ENCODE results near the gene SYNPO. TPM values are rescaled to one million over a fixed set of nuclear protein-coding genes. Genes with fewer than 3 reads are reported as not detected.

SYNPO gene
- total and polyA plus RNA-seq, 7 donors, result 136 to 855 (median 628) TPM

DNA sequence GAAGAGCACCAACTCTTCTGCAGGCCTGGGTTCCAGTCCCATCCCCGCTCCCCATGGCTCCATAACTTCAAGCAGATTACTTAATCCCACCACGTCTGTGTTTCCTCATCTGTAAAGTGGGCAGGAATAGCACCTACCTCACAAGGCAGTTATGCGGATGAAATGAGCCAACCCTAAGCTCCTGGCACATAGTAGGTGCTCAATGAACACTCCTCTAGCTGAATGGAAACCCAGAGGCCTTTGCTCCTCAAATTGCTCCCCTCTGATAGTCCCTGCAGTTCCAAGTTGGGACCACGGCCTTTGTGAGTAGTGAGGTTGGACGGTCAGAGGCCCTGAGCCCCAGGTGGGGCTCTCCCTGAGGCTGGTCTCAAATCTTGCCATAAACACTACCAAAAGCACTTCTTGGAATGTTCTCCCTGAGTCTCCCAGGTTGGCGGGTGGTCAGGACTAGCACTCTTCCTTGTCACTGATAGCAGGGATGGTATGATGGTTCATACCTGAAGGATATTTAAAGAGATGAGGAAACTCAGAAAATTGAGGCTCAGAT is 35.5 kb upstream of the SYNPO start:
- ATAC-seq (no peak), DNase-seq (peak in 1 of 2 donors; percentile 4)
- Histone ChIP-seq H3K36me3 (ENCODE audit: insufficient read depth in 1 of 2, low read depth in 1 of 2) (no peaks in the 10 kb centered on the region), H3K9me3 (no peaks in the 10 kb centered on the region), H3K4me3 (no peak overlapping the region), H3K4me1 (peaks cover 51% of the 10 kb centered on the region), H3K27me3 (ENCODE audit: insufficient read depth in 3 of 3, low read length in 2 of 3) (no peaks in the 10 kb centered on the region), H3K27ac (peak overlapping the region; percentile 46)
- WGBS, 3 donors, result 86 to 92% (median 89%) methylated on average over 6 of the region's 6 CpGs
- intact Hi-C loops (cut with DNase I), result no loop called here
- TF ChIP-seq, protein P1, sequence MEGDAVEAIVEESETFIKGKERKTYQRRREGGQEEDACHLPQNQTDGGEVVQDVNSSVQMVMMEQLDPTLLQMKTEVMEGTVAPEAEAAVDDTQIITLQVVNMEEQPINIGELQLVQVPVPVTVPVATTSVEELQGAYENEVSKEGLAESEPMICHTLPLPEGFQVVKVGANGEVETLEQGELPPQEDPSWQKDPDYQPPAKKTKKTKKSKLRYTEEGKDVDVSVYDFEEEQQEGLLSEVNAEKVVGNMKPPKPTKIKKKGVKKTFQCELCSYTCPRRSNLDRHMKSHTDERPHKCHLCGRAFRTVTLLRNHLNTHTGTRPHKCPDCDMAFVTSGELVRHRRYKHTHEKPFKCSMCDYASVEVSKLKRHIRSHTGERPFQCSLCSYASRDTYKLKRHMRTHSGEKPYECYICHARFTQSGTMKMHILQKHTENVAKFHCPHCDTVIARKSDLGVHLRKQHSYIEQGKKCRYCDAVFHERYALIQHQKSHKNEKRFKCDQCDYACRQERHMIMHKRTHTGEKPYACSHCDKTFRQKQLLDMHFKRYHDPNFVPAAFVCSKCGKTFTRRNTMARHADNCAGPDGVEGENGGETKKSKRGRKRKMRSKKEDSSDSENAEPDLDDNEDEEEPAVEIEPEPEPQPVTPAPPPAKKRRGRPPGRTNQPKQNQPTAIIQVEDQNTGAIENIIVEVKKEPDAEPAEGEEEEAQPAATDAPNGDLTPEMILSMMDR (IDR thresholded peaks at IDR 0.05), result no peak

DNA sequence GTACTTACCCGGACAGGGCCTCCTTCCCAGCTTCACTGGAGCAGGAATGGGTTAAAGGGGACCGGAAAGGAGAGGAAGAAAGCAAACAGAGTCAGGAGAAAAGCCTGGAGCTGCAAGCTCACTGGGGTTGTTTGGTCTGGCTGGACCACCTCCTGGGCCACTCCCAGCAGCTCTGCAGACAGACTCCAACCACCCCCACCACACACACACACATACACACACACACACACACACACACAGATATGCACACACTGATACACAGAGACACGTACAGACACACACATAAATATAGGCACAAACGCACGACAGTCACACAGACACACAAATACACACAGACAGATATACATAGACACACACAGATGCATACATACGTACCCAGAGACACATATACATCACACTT is 34.9 kb upstream of the SYNPO start:
- intact Hi-C loops (cut with DNase I), result no loop called here
- no peak overlapping the region for H3K4me3 ChIP-seq
- peaks cover 51% of the 10 kb centered on the region for H3K4me1 ChIP-seq
- no peak overlapping the region for H3K27ac ChIP-seq
- WGBS, 3 donors, result 75 to 87% (median 85%) methylated on average over 5 to 6 of the region's 6 CpGs
- H3K27me3 ChIP-seq (ENCODE audit: insufficient read depth in 3 of 3, low read length in 2 of 3), result no peaks in the 10 kb centered on the region
- ATAC-seq (no peak), DNase-seq (no peak)
- TF ChIP-seq, protein P1 (IDR thresholded peaks at IDR 0.05), result no peak
- no peaks in the 10 kb centered on the region for H3K36me3 ChIP-seq (ENCODE audit: insufficient read depth in 1 of 2, low read depth in 1 of 2)
- no peaks in the 10 kb centered on the region for H3K9me3 ChIP-seq

- WGBS, 3 donors, result 70 to 80% (median 71%) methylated on average over 9 of the region's 9 CpGs
- DNase-seq (peak in 1 of 2 donors; percentile 36), ATAC-seq (no peak)
- intact Hi-C loops (cut with DNase I), result no loop called here
- peaks cover 55% of the 10 kb centered on the region for H3K4me1 ChIP-seq
- H3K9me3 ChIP-seq, result no peaks in the 10 kb centered on the region
- no peak overlapping the region for H3K4me3 ChIP-seq
- H3K27ac ChIP-seq, result peak overlapping the region; percentile 98
- TF ChIP-seq, protein P1 (IDR thresholded peaks at IDR 0.05), result no peak
- H3K27me3 ChIP-seq (ENCODE audit: insufficient read depth in 3 of 3, low read length in 2 of 3), result no peaks in the 10 kb centered on the region
- H3K36me3 ChIP-seq (ENCODE audit: insufficient read depth in 1 of 2, low read depth in 1 of 2), result no peaks in the 10 kb centered on the region
Observed at GRCh38 chr5:150606476-150606875, 34.0 kb upstream of the SYNPO start.

DNA sequence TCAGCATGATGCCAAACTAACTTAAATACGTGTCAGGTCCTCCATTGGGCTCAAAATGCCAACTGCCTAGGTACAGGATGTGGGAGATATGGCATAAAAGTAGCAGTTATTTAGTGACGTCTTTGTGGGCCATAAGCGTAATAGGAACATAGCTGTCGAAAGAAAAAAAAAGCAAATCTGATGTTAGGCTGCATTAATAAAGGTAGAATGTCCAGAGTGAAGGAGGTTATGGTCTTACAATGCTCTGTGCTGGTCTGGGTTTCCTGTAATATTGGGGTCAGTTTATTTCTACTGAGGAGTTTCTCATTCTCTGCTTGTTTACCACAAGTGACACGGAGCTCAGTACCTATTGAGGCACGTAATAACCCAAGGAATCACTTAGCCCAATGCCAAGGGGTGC is 33.4 kb upstream of the SYNPO start:
- Histone ChIP-seq H3K27me3 (ENCODE audit: insufficient read depth in 3 of 3, low read length in 2 of 3) (no peaks in the 10 kb centered on the region), H3K9me3 (no peaks in the 10 kb centered on the region), H3K27ac (peak overlapping the region; percentile 98), H3K4me3 (no peak overlapping the region), H3K36me3 (ENCODE audit: insufficient read depth in 1 of 2, low read depth in 1 of 2) (no peaks in the 10 kb centered on the region), H3K4me1 (peaks cover 55% of the 10 kb centered on the region)
- TF ChIP-seq, protein P1 (IDR thresholded peaks at IDR 0.05), result no peak
- no peak for ATAC-seq
- DNase-seq, result no peak
- 86 to 97% (median 88%) methylated on average over 6 of the region's 6 CpGs for WGBS, 3 donors
- intact Hi-C loops (cut with DNase I), result no loop called here

GRCh38 chr5:150607991-150608390 is 32.5 kb upstream of the SYNPO start:
- DNase-seq, result peak in 1 of 2 donors; percentile 19

More at GRCh38 chr5:150607991-150608390, 32.5 kb upstream of the SYNPO start:
- H3K27ac ChIP-seq, result peak overlapping the region; percentile 98
- TF ChIP-seq, protein P1 (IDR thresholded peaks at IDR 0.05), result no peak
- no peaks in the 10 kb centered on the region for H3K9me3 ChIP-seq
- no peak for ATAC-seq
- H3K27me3 ChIP-seq (ENCODE audit: insufficient read depth in 3 of 3, low read length in 2 of 3), result no peaks in the 10 kb centered on the region
- intact Hi-C loops (cut with DNase I), result no loop called here
- H3K36me3 ChIP-seq (ENCODE audit: insufficient read depth in 1 of 2, low read depth in 1 of 2), result no peaks in the 10 kb centered on the region
- H3K4me1 ChIP-seq, result peaks cover 64% of the 10 kb centered on the region
- 65 to 93% (median 71%) methylated on average over 4 of the region's 4 CpGs for whole genome bisulfite sequencing, 3 donors
- no peak overlapping the region for H3K4me3 ChIP-seq
